Measurements from ENCODE around the gene NDOR1. TPM values are rescaled to one million over a fixed set of nuclear protein-coding genes. Genes with fewer than 3 reads are reported as not detected.
A peak's percentile ranks its signal among the peaks of the same experiment; 100 is the strongest.

NDOR1 gene
- 7.8 and 11.0 TPM in 2 replicates for total RNA-seq

DNA sequence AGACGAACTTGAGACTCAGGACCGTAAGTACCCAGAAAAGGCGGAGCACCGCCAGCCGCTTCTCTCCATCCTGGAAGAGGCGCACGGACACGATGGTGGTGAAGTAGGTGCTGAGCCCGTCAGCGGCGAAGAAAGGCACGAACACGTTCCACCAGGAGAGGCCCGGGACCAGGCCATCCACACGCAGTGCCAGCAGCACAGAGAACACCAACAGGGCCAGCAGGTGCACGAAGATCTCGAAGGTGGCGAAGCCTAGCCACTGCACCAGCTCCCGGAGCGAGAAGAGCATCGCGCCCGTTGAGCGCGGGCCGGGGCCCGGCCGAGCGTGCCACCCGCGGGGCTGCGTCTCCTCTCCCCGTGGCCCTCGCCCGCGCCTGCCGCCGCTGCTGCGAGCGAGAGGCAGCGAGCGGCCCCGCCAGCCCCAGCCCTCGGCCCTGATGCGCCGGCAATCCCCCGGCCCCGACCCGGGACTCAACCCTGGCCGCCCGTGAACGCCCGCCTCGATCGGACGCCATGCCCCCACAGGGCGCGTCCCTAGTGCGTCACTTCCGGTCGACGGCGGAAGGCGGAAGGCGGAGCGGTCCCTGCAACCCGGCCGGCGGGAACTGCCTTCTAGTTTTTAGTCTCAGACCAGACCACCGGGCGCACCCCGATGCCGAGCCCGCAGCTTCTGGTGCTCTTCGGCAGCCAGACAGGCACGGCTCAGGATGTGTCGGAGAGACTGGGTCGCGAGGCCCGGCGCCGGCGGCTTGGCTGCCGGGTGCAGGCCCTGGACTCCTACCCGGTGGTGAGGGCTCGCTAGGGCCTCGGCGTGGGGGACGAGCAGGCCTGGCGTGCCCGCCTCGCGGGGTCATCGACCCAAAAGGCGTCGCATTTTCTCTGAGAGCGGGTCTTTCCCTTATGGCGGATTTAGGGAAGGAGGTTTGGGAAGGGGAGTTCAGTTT, at the start of gene NDOR1, which contains the start of gene TMEM203:
Gene NDOR1 (plus strand): TSS at position 575 of the 944 bp plus-strand sequence. CDS start 78 bp downstream, at position 653.
Gene TMEM203 (minus strand): TSS at position 523 of the 944 bp plus-strand sequence. CDS start 234 bp downstream, at position 289.
- peak within 1 kb of the TSS; percentile 96 for H3K4me3 ChIP-seq (ENCODE audit: low read depth, low read length)
- TF ChIP-seq, protein P1, sequence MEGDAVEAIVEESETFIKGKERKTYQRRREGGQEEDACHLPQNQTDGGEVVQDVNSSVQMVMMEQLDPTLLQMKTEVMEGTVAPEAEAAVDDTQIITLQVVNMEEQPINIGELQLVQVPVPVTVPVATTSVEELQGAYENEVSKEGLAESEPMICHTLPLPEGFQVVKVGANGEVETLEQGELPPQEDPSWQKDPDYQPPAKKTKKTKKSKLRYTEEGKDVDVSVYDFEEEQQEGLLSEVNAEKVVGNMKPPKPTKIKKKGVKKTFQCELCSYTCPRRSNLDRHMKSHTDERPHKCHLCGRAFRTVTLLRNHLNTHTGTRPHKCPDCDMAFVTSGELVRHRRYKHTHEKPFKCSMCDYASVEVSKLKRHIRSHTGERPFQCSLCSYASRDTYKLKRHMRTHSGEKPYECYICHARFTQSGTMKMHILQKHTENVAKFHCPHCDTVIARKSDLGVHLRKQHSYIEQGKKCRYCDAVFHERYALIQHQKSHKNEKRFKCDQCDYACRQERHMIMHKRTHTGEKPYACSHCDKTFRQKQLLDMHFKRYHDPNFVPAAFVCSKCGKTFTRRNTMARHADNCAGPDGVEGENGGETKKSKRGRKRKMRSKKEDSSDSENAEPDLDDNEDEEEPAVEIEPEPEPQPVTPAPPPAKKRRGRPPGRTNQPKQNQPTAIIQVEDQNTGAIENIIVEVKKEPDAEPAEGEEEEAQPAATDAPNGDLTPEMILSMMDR (IDR thresholded peaks at IDR 0.05; ENCODE audit: insufficient read depth, low read depth, low read length): no peak
- DNase-seq (ENCODE audit: low read depth): peak; percentile 85

DNA sequence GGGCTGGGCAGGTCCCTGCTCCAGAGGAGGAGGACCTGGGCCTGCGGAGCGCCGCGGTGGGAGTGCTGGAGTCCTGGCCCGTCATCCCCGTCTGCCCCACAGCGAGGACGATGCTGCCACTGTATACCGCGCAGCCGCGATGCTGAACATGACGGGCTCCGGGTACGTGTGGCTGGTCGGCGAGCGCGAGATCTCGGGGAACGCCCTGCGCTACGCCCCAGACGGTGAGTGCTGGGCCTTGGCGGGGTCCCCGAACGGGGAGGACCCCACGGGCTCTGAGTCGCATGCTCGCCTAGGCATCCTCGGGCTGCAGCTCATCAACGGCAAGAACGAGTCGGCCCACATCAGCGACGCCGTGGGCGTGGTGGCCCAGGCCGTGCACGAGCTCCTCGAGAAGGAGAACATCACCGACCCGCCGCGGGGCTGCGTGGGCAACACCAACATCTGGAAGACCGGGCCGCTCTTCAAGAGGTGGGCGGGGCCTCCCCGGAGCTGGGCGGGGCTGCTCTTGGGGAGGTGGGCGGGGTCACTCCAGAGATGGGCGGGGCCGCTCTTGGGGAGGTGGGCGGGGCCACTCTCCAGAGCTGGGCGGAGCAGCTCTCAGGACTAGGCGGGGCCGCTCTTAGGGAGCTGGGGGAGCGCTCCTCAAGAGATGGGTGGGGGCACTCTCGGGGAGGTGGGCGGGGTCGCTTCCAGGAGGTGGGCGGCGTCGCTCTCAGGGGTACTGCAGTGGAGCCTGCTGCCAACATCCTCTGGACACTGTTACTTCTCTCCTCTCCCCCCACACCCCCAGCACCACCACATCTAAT, 48.7 kb upstream of the NDOR1 start:
- DNase-seq (ENCODE audit: low read depth): peak; percentile 59
- TF ChIP-seq, protein P1 (IDR thresholded peaks at IDR 0.05; ENCODE audit: insufficient read depth, low read depth, low read length): no peak
- peak overlapping the region; percentile 46 for H3K4me3 ChIP-seq (ENCODE audit: low read depth, low read length)

DNA sequence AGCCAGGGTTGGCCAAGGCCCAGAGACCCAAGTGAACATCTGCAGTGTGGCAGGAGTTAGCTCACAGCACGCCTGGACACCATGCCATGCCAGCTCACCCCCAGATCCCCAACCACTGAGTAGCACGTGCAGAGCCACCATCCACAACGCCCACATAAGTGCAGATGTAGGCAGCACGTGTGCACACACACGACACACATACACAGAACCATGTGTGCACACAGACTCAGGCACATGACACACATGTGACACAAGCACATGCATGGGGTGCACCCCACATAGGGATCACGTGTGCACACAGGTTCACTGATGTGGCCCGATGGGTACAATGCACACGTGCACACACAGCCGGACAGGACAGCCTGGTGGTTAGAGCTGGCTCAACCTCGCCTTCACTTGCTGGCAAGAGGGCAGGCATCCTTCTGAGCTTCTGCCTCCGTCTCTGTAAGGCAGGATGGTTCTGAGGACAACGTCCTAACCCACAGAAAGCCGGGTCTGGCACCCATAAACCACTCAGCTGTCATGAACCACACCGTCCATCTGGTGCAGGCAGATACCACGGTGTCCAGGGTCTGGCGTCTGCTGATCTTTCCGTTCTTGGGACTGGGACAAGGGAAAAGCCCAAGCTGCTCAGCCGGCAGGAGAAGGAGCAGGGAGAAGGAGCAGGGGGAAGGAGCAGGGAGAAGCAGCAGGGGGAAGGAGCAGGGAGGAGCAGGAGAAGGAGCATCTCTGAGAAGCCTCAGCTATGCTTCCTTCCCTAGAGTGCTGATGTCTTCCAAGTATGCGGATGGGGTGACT, 47.7 kb upstream of the NDOR1 start:
- DNase-seq (ENCODE audit: low read depth): no peak
- TF ChIP-seq, protein P1 (IDR thresholded peaks at IDR 0.05; ENCODE audit: insufficient read depth, low read depth, low read length): no peak
- no peak overlapping the region for H3K4me3 ChIP-seq (ENCODE audit: low read depth, low read length)

DNA sequence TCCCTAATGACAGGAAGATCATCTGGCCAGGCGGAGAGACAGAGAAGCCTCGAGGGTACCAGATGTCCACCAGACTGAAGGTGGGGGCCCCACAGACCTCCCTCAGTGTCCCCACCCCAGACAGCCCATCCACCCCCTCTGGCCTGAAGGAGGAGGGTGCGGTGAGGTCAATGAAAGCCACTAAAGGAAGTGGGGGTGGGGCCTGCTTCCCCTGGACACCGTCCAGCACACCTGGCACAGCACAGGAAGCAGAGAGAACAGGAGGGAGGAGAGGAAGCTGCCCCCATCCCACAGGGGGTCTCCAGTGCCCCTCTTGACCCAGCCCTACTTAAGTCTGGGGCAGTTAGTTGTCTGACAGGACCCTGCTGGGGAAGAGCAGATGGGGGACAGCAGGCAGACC, 46.9 kb upstream of the NDOR1 start:
- no peak for DNase-seq (ENCODE audit: low read depth)
- TF ChIP-seq, protein P1 (IDR thresholded peaks at IDR 0.05; ENCODE audit: insufficient read depth, low read depth, low read length): no peak
- no peak overlapping the region for H3K4me3 ChIP-seq (ENCODE audit: low read depth, low read length)

DNA sequence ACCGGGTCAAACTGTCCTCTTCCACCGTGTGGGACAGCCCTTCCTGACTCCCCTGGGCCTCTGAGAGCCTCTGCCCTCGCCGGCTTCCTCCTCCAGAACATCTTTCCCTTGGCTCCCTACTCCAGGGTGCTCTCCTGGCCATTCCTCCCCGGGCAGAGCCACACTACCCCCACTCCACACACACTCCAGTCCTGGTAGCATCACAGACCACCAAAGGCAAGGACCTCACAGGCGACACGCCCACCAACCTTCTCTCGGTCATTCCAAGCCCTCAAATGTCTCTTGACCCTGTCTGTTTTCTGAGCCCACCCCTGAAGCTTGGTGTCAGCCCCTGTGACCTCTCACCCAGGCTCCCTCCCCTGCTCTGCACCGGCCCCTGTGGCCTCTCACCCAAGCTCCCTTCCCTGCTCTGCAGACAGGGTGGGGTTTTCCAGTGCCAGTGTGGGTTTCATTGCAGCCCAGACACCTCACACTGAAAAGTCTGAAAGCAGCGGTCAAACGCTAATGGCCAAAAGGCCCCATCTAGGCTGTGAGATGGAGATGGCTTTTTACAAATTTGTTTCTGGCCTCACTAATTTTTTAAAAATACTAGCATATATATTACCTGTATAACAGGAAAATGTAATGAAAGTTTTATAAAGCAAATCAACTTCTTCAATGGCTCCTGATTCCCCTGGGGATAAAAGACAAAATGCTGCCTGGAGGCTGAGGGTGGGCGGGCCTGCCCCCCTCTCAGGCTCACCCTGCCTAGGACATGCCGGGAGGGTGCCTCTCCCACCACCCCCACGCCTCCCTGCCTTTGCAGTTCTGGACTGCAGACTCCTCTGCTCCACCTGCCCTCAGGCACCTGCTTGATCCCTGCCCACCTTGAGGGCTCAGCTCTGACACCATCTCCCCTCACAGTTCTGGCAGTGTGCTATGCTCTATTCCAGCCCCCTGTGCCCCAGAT, 46.1 kb upstream of the NDOR1 start:
- TF ChIP-seq, protein P1 (IDR thresholded peaks at IDR 0.05; ENCODE audit: insufficient read depth, low read depth, low read length): no peak

More for the DNA sequence above, 46.1 kb upstream of the NDOR1 start:
- no peak for DNase-seq (ENCODE audit: low read depth)
- no peak overlapping the region for H3K4me3 ChIP-seq (ENCODE audit: low read depth, low read length)

All from fibroblast of villous mesenchyme (primary cell).